HG03575 (cell line): ENCODE measurements around the gene TOMM40L.
"Not testable (repeated sequence)": the region's sequence is repeated elsewhere in the genome, so short reads cannot be mapped to it uniquely, and the experiment has no call there.

Source experiments
- ATAC-seq: cut with Tn5 transposase; IDR thresholded peaks from one replicate; pipeline ENCODE4 v1.9.1; 2021; ENCODE audit not compliant: unreplicated experiment, insufficient number of reproducible peaks, low FRiP score; ENCODE audit errors: extremely low read depth

Gene TOMM40L

GRCh38 chr1:161218301-161219077 is 7.4 kb upstream of the TOMM40L start:
- ATAC-seq = no peak

- no peak for ATAC-seq
Measured at GRCh38 chr1:161219078-161219892, 6.6 kb upstream of the TOMM40L start.

- ATAC-seq = no peak
Measured at GRCh38 chr1:161220002-161220401, 5.9 kb upstream of the TOMM40L start.

- no peak for ATAC-seq
Measured at GRCh38 chr1:161222175-161223019, 3.5 kb upstream of the TOMM40L start.

- no peak for ATAC-seq
Measured at GRCh38 chr1:161223805-161224694, 1.8 kb upstream of the TOMM40L start.

- ATAC-seq = not testable (repeated sequence)
Measured at GRCh38 chr1:161224695-161225087, 1.2 kb upstream of the TOMM40L start.

GRCh38 chr1:161225178-161225533 is 704 bp upstream of the TOMM40L start:
- ATAC-seq = no peak

GRCh38 chr1:161226320-161226711 is 456 bp downstream of the TOMM40L start:
- no peak for ATAC-seq

- ATAC-seq = no peak
Measured at GRCh38 chr1:161226759-161227158, 899 bp downstream of the TOMM40L start.

- ATAC-seq = no peak
Measured at GRCh38 chr1:161227196-161227871, 1.5 kb downstream of the TOMM40L start.

- no peak for ATAC-seq
Measured at GRCh38 chr1:161228032-161228431, 2.2 kb downstream of the TOMM40L start.

GRCh38 chr1:161229896-161230295 is 4.0 kb downstream of the TOMM40L start:
- ATAC-seq = no peak

- no peak for ATAC-seq
Measured at GRCh38 chr1:161230762-161231161, 4.9 kb downstream of the TOMM40L start.

- ATAC-seq = no peak
Measured at GRCh38 chr1:161233102-161233501, 7.2 kb downstream of the TOMM40L start.

- ATAC-seq = no peak
Measured at GRCh38 chr1:161235957-161236775, 10.3 kb downstream of the TOMM40L start.

- ATAC-seq = no peak
Measured at GRCh38 chr1:161238039-161238473, 12.2 kb downstream of the TOMM40L start, which contains the start of gene NR1I3. Gene NR1I3 (minus strand): TSS chr1:161238203. CDS start chr1:161236565, 1,638 bp downstream.

- ATAC-seq = no peak
Measured at GRCh38 chr1:161241682-161242081, 15.8 kb downstream of the TOMM40L start.
